Mesendoderm (in vitro differentiated cells): Measurements from ENCODE around the gene PDGFD.

ENCODE experiments used
- DNase-seq: peaks from one replicate; pipeline ENCODE4 v3.0.0; 2013
- H2AK5ac ChIP-seq: 2 replicates; pipeline ENCODE4 v1.6.1; 2013; ENCODE audit warnings: low read length, inconsistent platforms
- H2BK120ac ChIP-seq: 2 replicates; pipeline ENCODE4 v1.6.1; 2013; ENCODE audit warnings: low read depth, mild to moderate bottlenecking, low read length, moderate library complexity, mixed read lengths
- H2BK15ac ChIP-seq: replicated peaks from 2 replicates; pipeline ENCODE4 v1.6.1; 2013; ENCODE audit warnings: low read depth, mild to moderate bottlenecking, moderate library complexity
- H2BK5ac ChIP-seq: 2 replicates; pipeline ENCODE4 v1.6.1; 2013; ENCODE audit warnings: low read length, inconsistent platforms
- H3K18ac ChIP-seq: 2 replicates; pipeline ENCODE4 v1.6.1; 2013; ENCODE audit warnings: mild to moderate bottlenecking, low read length, mixed read lengths
- H3K23ac ChIP-seq: one replicate; pipeline ENCODE4 v1.6.1; 2013; ENCODE audit warnings: low read length
- H3K27ac ChIP-seq: 2 replicates; pipeline ENCODE4 v1.5.1; 2013; ENCODE audit warnings: low read depth, mild to moderate bottlenecking, inconsistent platforms, low read length, moderate library complexity
- H3K27me3 ChIP-seq: 2 replicates; pipeline ENCODE4 v1.6.1; 2013; ENCODE audit warnings: low read length, control low read depth, mild to moderate bottlenecking, inconsistent platforms; ENCODE audit not compliant: insufficient read depth, poor library complexity
- H3K36me3 ChIP-seq: 2 replicates; pipeline ENCODE4 v1.6.1; 2013; ENCODE audit warnings: low read length, inconsistent platforms; ENCODE audit not compliant: control insufficient read depth, insufficient read depth
- H3K4ac ChIP-seq: one replicate; pipeline ENCODE4 v1.6.1; 2013; ENCODE audit warnings: low read depth, mild to moderate bottlenecking, low read length, moderate library complexity
- H3K4me1 ChIP-seq: 2 replicates; pipeline ENCODE4 v1.6.1; 2013; ENCODE audit warnings: low read depth, low read length, inconsistent platforms; ENCODE audit not compliant: control insufficient read depth
- H3K4me2 ChIP-seq: 2 replicates; pipeline ENCODE4 v1.6.1; 2013; ENCODE audit warnings: low read length
- H3K4me3 ChIP-seq: 2 replicates; pipeline ENCODE4 v1.5.1; 2013; ENCODE audit warnings: mild to moderate bottlenecking, low read length
- H3K56ac ChIP-seq: one replicate; pipeline ENCODE4 v1.6.1; 2013; ENCODE audit warnings: low read length
- H3K79me1 ChIP-seq: 2 replicates; pipeline ENCODE4 v1.6.1; 2013; ENCODE audit warnings: low read length, inconsistent platforms
- H3K79me2 ChIP-seq: 2 replicates; pipeline ENCODE4 v1.6.1; 2013; ENCODE audit warnings: mild to moderate bottlenecking, low read length; ENCODE audit not compliant: control insufficient read depth, insufficient read depth
- H3K9ac ChIP-seq: 2 replicates; pipeline ENCODE4 v1.6.1; 2013; ENCODE audit warnings: low read length, inconsistent platforms
- H4K5ac ChIP-seq: one replicate; pipeline ENCODE4 v1.6.1; 2013; ENCODE audit warnings: low read length
- H4K8ac ChIP-seq: one replicate; pipeline ENCODE4 v1.6.1; 2013; ENCODE audit warnings: low read depth, mild to moderate bottlenecking, control low read depth, low read length, moderate library complexity
- WGBS: extraction: QIAGEN DNeasy Blood & Tissue Kit; methylation state at CpG from one replicate; pipeline ENCODE4 v1.1.7; 2013; ENCODE audit warnings: low lambda C conversion rate, missing lambda C conversion rate; ENCODE audit not compliant: insufficient coverage; ENCODE audit errors: extremely low coverage; 5-methylcytosine and 5-hydroxymethylcytosine counted together

Gene PDGFD

DNA sequence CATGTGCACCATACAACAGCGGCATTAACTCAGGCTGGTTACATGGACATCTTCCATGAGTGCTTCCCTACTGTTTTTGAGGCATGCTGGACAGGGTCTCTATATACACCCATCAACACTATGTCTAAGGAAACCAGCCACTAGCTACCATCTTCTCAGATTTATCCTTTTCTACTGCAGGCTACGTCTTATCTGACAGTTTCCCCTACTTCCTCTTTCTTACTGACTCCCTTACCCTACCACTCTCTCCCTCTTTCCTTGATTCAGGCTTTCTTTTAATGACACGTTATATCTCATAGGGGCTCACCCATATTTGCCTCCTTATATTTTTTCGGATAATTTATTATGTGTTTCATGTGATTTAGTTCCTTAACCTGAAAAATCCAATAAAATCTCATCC lies 85.7 kb downstream of the PDGFD start:
- no peak overlapping the region for H4K5ac ChIP-seq
- H2AK5ac ChIP-seq: no peak overlapping the region
- no CpG with 5 or more reads among the region's 4 CpGs for WGBS
- H3K18ac ChIP-seq: no peak overlapping the region
- no peak overlapping the region for H3K9ac ChIP-seq
- no peak overlapping the region for H2BK120ac ChIP-seq
- H3K79me2 ChIP-seq: no peaks in the 10 kb centered on the region
- no peak overlapping the region for H2BK5ac ChIP-seq
- H3K4ac ChIP-seq: no peak overlapping the region
- H4K8ac ChIP-seq: no peak overlapping the region
- DNase-seq: no peak
- H3K36me3 ChIP-seq: no peaks in the 10 kb centered on the region
- no peak overlapping the region for H3K56ac ChIP-seq
- no peak overlapping the region for H3K4me3 ChIP-seq
- no peak overlapping the region for H2BK15ac ChIP-seq
- no peaks in the 10 kb centered on the region for H3K27me3 ChIP-seq
- no peak overlapping the region for H3K4me2 ChIP-seq
- no peak overlapping the region for H3K23ac ChIP-seq
- no peaks in the 10 kb centered on the region for H3K4me1 ChIP-seq
- no peaks in the 10 kb centered on the region for H3K79me1 ChIP-seq
- H3K27ac ChIP-seq: no peak overlapping the region

DNA sequence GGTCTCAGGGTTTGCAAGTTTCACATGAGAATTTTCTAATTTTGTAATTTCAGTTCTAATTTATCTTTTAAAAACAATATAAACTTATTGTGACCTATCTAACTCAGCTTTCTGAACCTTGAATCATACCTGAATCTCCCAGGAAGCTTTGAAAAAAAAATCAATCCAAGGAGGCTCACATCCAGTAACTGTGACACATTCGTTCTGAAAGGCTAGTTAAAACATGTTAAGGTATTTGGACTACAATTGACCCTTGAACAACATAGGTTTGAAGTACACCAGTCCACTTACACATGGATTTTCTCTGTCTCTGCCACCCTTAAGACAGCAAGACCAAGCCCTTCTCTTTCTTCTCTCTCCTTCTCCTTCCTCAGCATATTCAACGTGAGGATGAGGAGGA lies 87.5 kb downstream of the PDGFD start:
- Histone ChIP-seq H3K4me2 (no peak overlapping the region), H3K4me1 (no peaks in the 10 kb centered on the region), H2BK15ac (no peak overlapping the region), H3K27ac (no peak overlapping the region), H3K4ac (no peak overlapping the region), H3K4me3 (no peak overlapping the region), H3K27me3 (no peaks in the 10 kb centered on the region), H3K79me2 (no peaks in the 10 kb centered on the region), H3K79me1 (no peaks in the 10 kb centered on the region), H3K36me3 (no peaks in the 10 kb centered on the region), H3K23ac (no peak overlapping the region), H4K8ac (no peak overlapping the region), H3K56ac (no peak overlapping the region), H3K18ac (no peak overlapping the region), H4K5ac (no peak overlapping the region), H2BK120ac (no peak overlapping the region), H3K9ac (no peak overlapping the region), H2AK5ac (no peak overlapping the region), H2BK5ac (no peak overlapping the region)
- DNase-seq: no peak
- no CpG with 5 or more reads among the region's 2 CpGs for WGBS

- Histone ChIP-seq H3K4me2 (no peak overlapping the region), H3K79me1 (no peaks in the 10 kb centered on the region), H4K5ac (no peak overlapping the region), H3K23ac (no peak overlapping the region), H2BK120ac (no peak overlapping the region), H3K9ac (no peak overlapping the region), H3K56ac (no peak overlapping the region), H3K27ac (no peak overlapping the region), H3K36me3 (no peaks in the 10 kb centered on the region), H3K4me3 (no peak overlapping the region), H3K4me1 (no peaks in the 10 kb centered on the region), H3K4ac (no peak overlapping the region), H3K18ac (no peak overlapping the region), H3K79me2 (no peaks in the 10 kb centered on the region), H2BK5ac (no peak overlapping the region), H4K8ac (no peak overlapping the region), H3K27me3 (no peaks in the 10 kb centered on the region), H2AK5ac (no peak overlapping the region), H2BK15ac (no peak overlapping the region)
- no peak for DNase-seq
- WGBS: no CpG with 5 or more reads among the region's 4 CpGs
Observed at GRCh38 chr11:104075706-104076105, 88.2 kb downstream of the PDGFD start.

GRCh38 chr11:104075091-104075490 lies 88.9 kb downstream of the PDGFD start:
- Histone ChIP-seq H2AK5ac (no peak overlapping the region), H3K36me3 (no peaks in the 10 kb centered on the region), H3K79me2 (no peaks in the 10 kb centered on the region), H4K8ac (no peak overlapping the region), H3K79me1 (no peaks in the 10 kb centered on the region), H3K23ac (no peak overlapping the region), H3K27me3 (no peaks in the 10 kb centered on the region), H3K9ac (no peak overlapping the region), H3K18ac (no peak overlapping the region), H3K4me3 (no peak overlapping the region), H3K56ac (no peak overlapping the region), H2BK5ac (no peak overlapping the region), H3K4ac (no peak overlapping the region), H4K5ac (no peak overlapping the region), H2BK15ac (no peak overlapping the region), H3K4me1 (no peaks in the 10 kb centered on the region), H3K27ac (no peak overlapping the region), H3K4me2 (no peak overlapping the region), H2BK120ac (no peak overlapping the region)
- no peak for DNase-seq

DNA sequence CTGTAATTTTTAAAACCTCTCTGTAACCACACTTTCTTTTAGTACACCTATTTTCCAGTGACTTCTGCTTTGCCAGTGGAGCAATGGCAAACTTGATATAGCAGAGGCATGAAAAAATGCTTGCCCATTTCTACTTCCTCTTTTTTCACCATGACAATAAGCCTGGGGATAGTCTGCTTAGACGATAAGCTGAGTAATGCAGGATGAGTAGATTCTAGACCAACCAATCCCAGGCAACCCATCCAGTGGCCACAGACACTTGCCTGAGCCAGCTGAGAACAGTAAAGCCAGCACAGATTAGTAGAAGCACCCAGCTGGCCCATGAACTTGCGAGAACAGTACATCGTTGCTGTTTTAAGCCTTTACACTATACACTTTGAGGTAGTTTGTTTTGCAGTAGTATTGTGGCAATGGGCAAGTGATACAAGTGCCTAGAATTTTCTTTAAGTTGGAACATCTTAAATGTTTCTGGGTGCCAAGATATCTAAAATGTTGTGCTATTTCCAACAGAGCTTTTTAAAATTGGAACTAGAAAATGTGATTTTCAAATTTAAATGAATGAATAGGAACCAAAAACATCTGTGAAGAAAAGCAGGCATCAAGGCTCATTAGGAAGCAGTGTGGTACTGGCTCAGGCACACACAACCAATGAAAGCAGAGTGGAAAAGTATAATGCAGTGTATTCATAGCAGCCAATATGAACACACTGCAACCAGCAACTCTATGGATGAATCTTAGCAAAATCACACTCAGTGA lies 89.8 kb downstream of the PDGFD start:
- H4K8ac ChIP-seq: no peak overlapping the region
- no peaks in the 10 kb centered on the region for H3K4me1 ChIP-seq
- no peak overlapping the region for H3K4me3 ChIP-seq
- H3K9ac ChIP-seq: no peak overlapping the region
- no peak overlapping the region for H3K27ac ChIP-seq
- no peak overlapping the region for H2AK5ac ChIP-seq
- H3K18ac ChIP-seq: no peak overlapping the region
- H3K4ac ChIP-seq: no peak overlapping the region
- peak; percentile 40 for DNase-seq
- no peak overlapping the region for H2BK120ac ChIP-seq
- whole genome bisulfite sequencing: no CpG with 5 or more reads among the region's 3 CpGs
- no peak overlapping the region for H2BK15ac ChIP-seq
- no peak overlapping the region for H3K56ac ChIP-seq
- no peaks in the 10 kb centered on the region for H3K36me3 ChIP-seq
- no peak overlapping the region for H4K5ac ChIP-seq
- H3K79me1 ChIP-seq: no peaks in the 10 kb centered on the region
- H2BK5ac ChIP-seq: no peak overlapping the region
- no peak overlapping the region for H3K4me2 ChIP-seq
- no peaks in the 10 kb centered on the region for H3K27me3 ChIP-seq
- H3K23ac ChIP-seq: no peak overlapping the region
- no peaks in the 10 kb centered on the region for H3K79me2 ChIP-seq

- H3K4me2 ChIP-seq: no peak overlapping the region
- H2BK5ac ChIP-seq: no peak overlapping the region
- no peak overlapping the region for H3K9ac ChIP-seq
- no peak overlapping the region for H2AK5ac ChIP-seq
- no peak overlapping the region for H4K8ac ChIP-seq
- H3K18ac ChIP-seq: no peak overlapping the region
- no peaks in the 10 kb centered on the region for H3K27me3 ChIP-seq
- H3K4me1 ChIP-seq: no peaks in the 10 kb centered on the region
- no CpG with 5 or more reads among the region's 1 CpG for WGBS
- no peaks in the 10 kb centered on the region for H3K79me1 ChIP-seq
- no peak overlapping the region for H3K56ac ChIP-seq
- no peak overlapping the region for H4K5ac ChIP-seq
- H3K27ac ChIP-seq: no peak overlapping the region
- no peaks in the 10 kb centered on the region for H3K79me2 ChIP-seq
- H2BK15ac ChIP-seq: no peak overlapping the region
- H3K23ac ChIP-seq: no peak overlapping the region
- H2BK120ac ChIP-seq: no peak overlapping the region
- H3K36me3 ChIP-seq: no peaks in the 10 kb centered on the region
- DNase-seq: no peak
- no peak overlapping the region for H3K4me3 ChIP-seq
- H3K4ac ChIP-seq: no peak overlapping the region
Observed at GRCh38 chr11:104067534-104067933, 96.4 kb downstream of the PDGFD start.
